Mesendoderm (in vitro differentiated cells): ENCODE data around the gene C14orf180.

ENCODE experiments used
- DNase-seq: peaks from one replicate; pipeline ENCODE4 v3.0.0; 2013
- H2AK5ac ChIP-seq: 2 replicates; pipeline ENCODE4 v1.6.1; 2013; ENCODE audit warnings: low read length, inconsistent platforms
- H2BK120ac ChIP-seq: 2 replicates; pipeline ENCODE4 v1.6.1; 2013; ENCODE audit warnings: low read depth, mild to moderate bottlenecking, low read length, moderate library complexity, mixed read lengths
- H2BK15ac ChIP-seq: replicated peaks from 2 replicates; pipeline ENCODE4 v1.6.1; 2013; ENCODE audit warnings: low read depth, mild to moderate bottlenecking, moderate library complexity
- H2BK5ac ChIP-seq: 2 replicates; pipeline ENCODE4 v1.6.1; 2013; ENCODE audit warnings: low read length, inconsistent platforms
- H3K18ac ChIP-seq: 2 replicates; pipeline ENCODE4 v1.6.1; 2013; ENCODE audit warnings: mild to moderate bottlenecking, low read length, mixed read lengths
- H3K23ac ChIP-seq: one replicate; pipeline ENCODE4 v1.6.1; 2013; ENCODE audit warnings: low read length
- H3K27ac ChIP-seq: 2 replicates; pipeline ENCODE4 v1.5.1; 2013; ENCODE audit warnings: low read depth, mild to moderate bottlenecking, inconsistent platforms, low read length, moderate library complexity
- H3K27me3 ChIP-seq: 2 replicates; pipeline ENCODE4 v1.6.1; 2013; ENCODE audit warnings: low read length, control low read depth, mild to moderate bottlenecking, inconsistent platforms; ENCODE audit not compliant: insufficient read depth, poor library complexity
- H3K36me3 ChIP-seq: 2 replicates; pipeline ENCODE4 v1.6.1; 2013; ENCODE audit warnings: low read length, inconsistent platforms; ENCODE audit not compliant: control insufficient read depth, insufficient read depth
- H3K4ac ChIP-seq: one replicate; pipeline ENCODE4 v1.6.1; 2013; ENCODE audit warnings: low read depth, mild to moderate bottlenecking, low read length, moderate library complexity
- H3K4me1 ChIP-seq: 2 replicates; pipeline ENCODE4 v1.6.1; 2013; ENCODE audit warnings: low read depth, low read length, inconsistent platforms; ENCODE audit not compliant: control insufficient read depth
- H3K4me2 ChIP-seq: 2 replicates; pipeline ENCODE4 v1.6.1; 2013; ENCODE audit warnings: low read length
- H3K4me3 ChIP-seq: 2 replicates; pipeline ENCODE4 v1.5.1; 2013; ENCODE audit warnings: mild to moderate bottlenecking, low read length
- H3K56ac ChIP-seq: one replicate; pipeline ENCODE4 v1.6.1; 2013; ENCODE audit warnings: low read length
- H3K79me1 ChIP-seq: 2 replicates; pipeline ENCODE4 v1.6.1; 2013; ENCODE audit warnings: low read length, inconsistent platforms
- H3K79me2 ChIP-seq: 2 replicates; pipeline ENCODE4 v1.6.1; 2013; ENCODE audit warnings: mild to moderate bottlenecking, low read length; ENCODE audit not compliant: control insufficient read depth, insufficient read depth
- H3K9ac ChIP-seq: 2 replicates; pipeline ENCODE4 v1.6.1; 2013; ENCODE audit warnings: low read length, inconsistent platforms
- H4K5ac ChIP-seq: one replicate; pipeline ENCODE4 v1.6.1; 2013; ENCODE audit warnings: low read length
- H4K8ac ChIP-seq: one replicate; pipeline ENCODE4 v1.6.1; 2013; ENCODE audit warnings: low read depth, mild to moderate bottlenecking, control low read depth, low read length, moderate library complexity
- WGBS: extraction: QIAGEN DNeasy Blood & Tissue Kit; methylation state at CpG from one replicate; pipeline ENCODE4 v1.1.7; 2013; ENCODE audit warnings: low lambda C conversion rate, missing lambda C conversion rate; ENCODE audit not compliant: insufficient coverage; ENCODE audit errors: extremely low coverage; 5-methylcytosine and 5-hydroxymethylcytosine counted together

C14orf180 gene

DNA sequence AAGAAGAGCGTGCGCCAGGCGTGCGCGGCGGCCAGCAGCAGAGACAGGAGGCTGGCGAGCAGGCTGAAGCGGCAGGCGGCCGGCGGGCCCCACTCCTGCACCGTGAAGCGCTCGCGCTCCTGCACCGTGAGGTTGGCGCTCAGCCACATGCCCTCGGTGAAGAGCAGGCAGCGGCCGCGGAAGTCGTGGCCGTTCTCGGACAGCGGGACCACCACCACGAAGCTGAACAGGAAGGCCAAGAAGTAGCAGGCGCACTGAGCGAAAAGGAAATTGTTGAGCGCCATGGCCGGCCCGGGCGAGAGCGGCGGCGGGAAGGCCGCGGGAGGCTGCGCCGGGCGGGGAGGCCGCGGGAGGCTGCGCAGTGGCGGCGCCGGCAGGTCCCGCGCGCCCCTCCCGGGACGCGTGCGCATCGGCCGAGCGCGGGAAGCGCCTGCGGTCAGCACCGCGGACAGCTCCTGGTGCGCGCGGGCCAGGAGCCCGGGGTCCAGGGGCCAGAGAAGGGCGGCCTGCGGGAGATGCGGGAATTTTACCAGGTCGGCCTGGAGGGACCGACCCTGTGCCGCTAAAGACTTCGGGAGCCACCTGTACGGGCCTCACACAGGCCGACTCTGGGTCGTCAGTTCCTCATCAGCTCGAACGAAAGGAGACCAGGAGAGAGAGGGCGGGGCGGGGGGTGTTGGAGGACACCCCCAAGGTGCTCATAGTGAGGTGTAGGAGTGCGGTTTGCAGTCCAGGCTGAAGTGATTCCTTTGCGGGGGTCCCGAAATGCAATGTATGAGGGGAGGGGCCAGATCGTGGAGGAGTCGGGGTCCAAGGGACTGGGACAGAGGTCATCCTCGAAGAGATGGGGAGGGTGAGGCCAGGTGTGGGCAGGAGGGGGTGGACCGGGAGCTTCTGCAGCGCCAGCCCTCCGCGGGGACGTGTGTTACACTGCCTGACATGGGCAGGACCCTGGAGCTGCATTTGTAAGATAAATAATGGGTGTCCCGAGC, 25.2 kb downstream of the C14orf180 start, which contains the start of gene TMEM179:
TMEM179 (minus strand) TSS at position 315 of the 992 bp plus-strand sequence; CDS start at position 284, 31 bp downstream.
- H3K4me1 ChIP-seq = no peaks in the 10 kb centered on the region
- WGBS = no CpG with 5 or more reads among the region's 91 CpGs
- H3K4me3 ChIP-seq = no peak within 1 kb of the TSS
- no peak within 1 kb of the TSS for H3K23ac ChIP-seq
- no peak within 1 kb of the TSS for H2BK15ac ChIP-seq
- no peaks in the 10 kb centered on the region for H3K36me3 ChIP-seq
- peak within 1 kb of the TSS; percentile 28 for H3K9ac ChIP-seq
- H2BK5ac ChIP-seq = no peak within 1 kb of the TSS
- no peaks in the 10 kb centered on the region for H3K79me1 ChIP-seq
- H2AK5ac ChIP-seq = no peak within 1 kb of the TSS
- no peak within 1 kb of the TSS for H3K4ac ChIP-seq
- no peak within 1 kb of the TSS for H2BK120ac ChIP-seq
- H4K8ac ChIP-seq = no peak within 1 kb of the TSS
- DNase-seq = peak; percentile 70
- H3K27me3 ChIP-seq = no peaks in the 10 kb centered on the region
- no peak within 1 kb of the TSS for H3K27ac ChIP-seq
- peak within 1 kb of the TSS; percentile 43 for H3K4me2 ChIP-seq
- no peaks in the 10 kb centered on the region for H3K79me2 ChIP-seq
- H3K56ac ChIP-seq = peak within 1 kb of the TSS; percentile 44
- H3K18ac ChIP-seq = no peak within 1 kb of the TSS
- H4K5ac ChIP-seq = no peak within 1 kb of the TSS

DNA sequence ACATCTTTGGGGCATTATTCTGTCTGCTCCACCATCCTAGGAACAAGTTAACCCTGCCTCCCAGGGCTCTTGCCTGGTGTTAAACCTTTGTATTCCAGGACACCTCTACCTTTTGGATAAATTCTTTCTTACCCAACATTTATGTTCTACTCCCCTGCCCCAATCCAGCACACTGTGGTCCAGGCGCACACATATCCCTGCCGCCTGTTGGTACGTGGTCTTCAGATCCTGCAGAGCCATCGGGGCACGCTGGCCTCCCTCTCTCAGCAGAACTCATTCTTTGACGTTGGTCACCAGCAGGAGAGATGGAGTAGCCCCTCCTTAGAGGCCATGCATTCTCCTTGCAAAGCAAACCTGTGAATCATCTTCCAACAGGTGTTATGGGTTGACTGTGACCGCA, 30.1 kb downstream of the C14orf180 start:
- no peak overlapping the region for H3K27ac ChIP-seq
- H3K4me1 ChIP-seq = no peaks in the 10 kb centered on the region
- H3K18ac ChIP-seq = no peak overlapping the region
- no peak overlapping the region for H3K56ac ChIP-seq
- H3K4me2 ChIP-seq = no peak overlapping the region
- no peak overlapping the region for H3K23ac ChIP-seq
- H2AK5ac ChIP-seq = no peak overlapping the region
- no peak overlapping the region for H2BK15ac ChIP-seq
- H2BK5ac ChIP-seq = no peak overlapping the region
- no peak overlapping the region for H3K9ac ChIP-seq
- H4K8ac ChIP-seq = no peak overlapping the region
- H3K79me1 ChIP-seq = no peaks in the 10 kb centered on the region
- H3K27me3 ChIP-seq = no peaks in the 10 kb centered on the region
- no peaks in the 10 kb centered on the region for H3K36me3 ChIP-seq
- no peak overlapping the region for H4K5ac ChIP-seq
- no CpG with 5 or more reads among the region's 7 CpGs for WGBS
- DNase-seq = no peak
- H3K79me2 ChIP-seq = no peaks in the 10 kb centered on the region
- no peak overlapping the region for H2BK120ac ChIP-seq
- no peak overlapping the region for H3K4ac ChIP-seq
- no peak overlapping the region for H3K4me3 ChIP-seq

DNA sequence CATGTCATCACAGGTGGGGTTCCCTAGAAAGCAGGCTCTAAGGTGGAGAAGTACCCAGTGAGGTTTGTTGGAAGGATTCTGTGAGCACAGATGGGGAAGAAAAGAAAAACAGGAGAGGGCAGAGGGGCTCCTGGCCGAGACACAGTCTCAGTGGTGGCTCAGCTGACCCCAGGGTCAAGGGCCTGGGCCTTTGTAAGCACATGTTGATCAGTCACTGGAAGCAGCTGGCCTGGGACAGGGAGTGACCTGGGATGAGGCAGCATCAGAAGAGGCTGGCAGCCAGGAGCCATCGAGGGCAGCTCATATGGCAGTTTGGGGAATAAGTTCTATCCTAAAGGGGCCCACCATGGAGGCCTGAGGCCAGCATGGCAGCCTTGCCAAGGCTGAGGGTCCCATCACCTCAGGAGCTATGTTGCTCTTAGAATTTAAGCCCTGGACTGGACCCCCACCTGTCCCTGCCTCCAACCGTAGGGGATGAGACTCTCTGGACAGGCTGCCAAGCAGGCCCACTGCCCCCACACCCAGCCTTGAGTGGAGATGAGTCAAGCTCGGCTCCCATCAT, 31.3 kb downstream of the C14orf180 start:
- Histone ChIP-seq H2BK15ac (no peak overlapping the region), H3K4me3 (no peak overlapping the region), H3K27ac (no peak overlapping the region), H3K79me1 (no peaks in the 10 kb centered on the region), H4K5ac (no peak overlapping the region), H3K79me2 (no peaks in the 10 kb centered on the region), H3K4me1 (no peaks in the 10 kb centered on the region), H3K18ac (no peak overlapping the region), H3K27me3 (no peaks in the 10 kb centered on the region), H4K8ac (no peak overlapping the region), H3K9ac (no peak overlapping the region), H2BK5ac (no peak overlapping the region), H3K56ac (no peak overlapping the region), H3K4ac (no peak overlapping the region), H2BK120ac (no peak overlapping the region), H3K36me3 (no peaks in the 10 kb centered on the region), H2AK5ac (no peak overlapping the region), H3K23ac (no peak overlapping the region), H3K4me2 (no peak overlapping the region)
- WGBS = no CpG with 5 or more reads among the region's 4 CpGs
- no peak for DNase-seq

DNA sequence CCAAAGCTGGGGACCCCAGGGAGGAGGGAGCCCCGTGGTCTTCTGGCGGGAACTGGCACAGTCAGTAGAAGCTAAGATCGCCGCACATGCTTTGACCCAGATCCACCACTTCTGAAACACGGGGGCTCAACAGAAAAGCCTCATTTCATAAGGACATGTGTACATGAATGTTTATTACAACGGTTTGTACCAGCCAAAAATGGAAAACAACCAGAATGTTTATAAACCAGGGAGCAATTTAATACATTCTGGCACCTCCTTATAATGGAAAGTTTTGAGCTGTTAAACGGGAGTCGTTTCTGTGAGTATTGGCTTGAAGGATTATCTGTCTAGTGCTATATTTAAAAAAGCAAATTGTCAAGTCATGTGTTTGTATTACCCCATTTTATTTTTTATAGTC, 32.3 kb downstream of the C14orf180 start:
- Histone ChIP-seq H3K79me1 (no peaks in the 10 kb centered on the region), H3K4ac (no peak overlapping the region), H3K4me1 (no peaks in the 10 kb centered on the region), H3K4me3 (no peak overlapping the region), H2BK5ac (no peak overlapping the region), H3K79me2 (no peaks in the 10 kb centered on the region), H3K18ac (no peak overlapping the region), H4K8ac (no peak overlapping the region), H3K36me3 (no peaks in the 10 kb centered on the region), H4K5ac (no peak overlapping the region), H2BK15ac (no peak overlapping the region), H2AK5ac (no peak overlapping the region), H2BK120ac (no peak overlapping the region), H3K27ac (no peak overlapping the region), H3K23ac (no peak overlapping the region), H3K56ac (no peak overlapping the region), H3K4me2 (no peak overlapping the region), H3K27me3 (no peaks in the 10 kb centered on the region), H3K9ac (no peak overlapping the region)
- DNase-seq = no peak
- WGBS = no CpG with 5 or more reads among the region's 8 CpGs

DNA sequence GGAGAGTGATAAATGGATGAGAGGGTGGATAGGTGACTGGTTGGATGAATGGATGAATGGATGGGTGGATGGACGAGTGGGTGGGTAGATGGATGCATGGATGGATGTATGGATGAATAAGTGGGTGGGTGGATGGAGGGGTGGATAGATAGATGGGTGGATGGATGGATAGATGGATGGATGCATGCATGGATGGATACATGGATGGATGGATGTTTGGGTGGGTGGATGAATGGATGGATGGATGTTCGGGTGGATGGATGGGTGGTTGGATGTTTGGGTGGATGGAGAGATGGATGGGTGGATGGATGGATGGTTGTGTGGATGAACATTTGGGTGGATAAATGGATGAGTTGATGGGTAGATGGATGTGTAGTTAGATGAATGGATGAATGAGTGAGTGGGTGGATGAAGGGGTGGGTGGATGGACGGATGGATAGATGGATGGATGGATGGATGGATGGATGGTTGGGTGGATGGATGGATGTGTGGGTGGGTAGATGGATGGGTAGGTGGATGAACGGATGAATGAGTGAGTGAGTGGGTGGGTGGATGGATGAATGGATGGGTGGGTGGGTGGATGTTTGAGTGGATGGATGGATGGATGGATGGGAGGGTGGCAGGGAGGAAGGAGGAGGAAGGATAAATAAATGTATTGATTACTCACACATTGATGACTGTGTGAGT, 34.7 kb downstream of the C14orf180 start:
- Histone ChIP-seq H2BK15ac (no peak overlapping the region), H3K36me3 (no peaks in the 10 kb centered on the region), H3K79me2 (no peaks in the 10 kb centered on the region), H3K4me3 (no peak overlapping the region), H3K4me1 (no peaks in the 10 kb centered on the region), H4K8ac (no peak overlapping the region), H4K5ac (no peak overlapping the region), H3K9ac (no peak overlapping the region), H3K4ac (no peak overlapping the region), H3K18ac (no peak overlapping the region), H2BK120ac (no peak overlapping the region), H3K56ac (no peak overlapping the region), H3K4me2 (no peak overlapping the region), H3K27ac (no peak overlapping the region), H2AK5ac (no peak overlapping the region), H3K27me3 (no peaks in the 10 kb centered on the region), H3K79me1 (no peaks in the 10 kb centered on the region), H3K23ac (no peak overlapping the region), H2BK5ac (no peak overlapping the region)
- WGBS = 100% methylated on average over 2 of the region's 4 CpGs
- DNase-seq = no peak
